HG03571 (cell line): ENCODE measurements around the gene CCDC66.
"Not testable (repeated sequence)": the region's sequence is repeated elsewhere in the genome, so short reads cannot be mapped to it uniquely, and the experiment has no call there.

Experiments
- ATAC-seq: cut with Tn5 transposase; IDR thresholded peaks from one replicate; pipeline ENCODE4 v1.9.1; 2021; ENCODE audit not compliant: unreplicated experiment

The CCDC66 gene

GRCh38 chr3:56556908-56557830, at the start of gene CCDC66:
TSS of gene CCDC66 (plus strand) at chr3:56557175. CDS start at chr3:56557243, 68 bp downstream.
- peak; percentile 100 for ATAC-seq

DNA sequence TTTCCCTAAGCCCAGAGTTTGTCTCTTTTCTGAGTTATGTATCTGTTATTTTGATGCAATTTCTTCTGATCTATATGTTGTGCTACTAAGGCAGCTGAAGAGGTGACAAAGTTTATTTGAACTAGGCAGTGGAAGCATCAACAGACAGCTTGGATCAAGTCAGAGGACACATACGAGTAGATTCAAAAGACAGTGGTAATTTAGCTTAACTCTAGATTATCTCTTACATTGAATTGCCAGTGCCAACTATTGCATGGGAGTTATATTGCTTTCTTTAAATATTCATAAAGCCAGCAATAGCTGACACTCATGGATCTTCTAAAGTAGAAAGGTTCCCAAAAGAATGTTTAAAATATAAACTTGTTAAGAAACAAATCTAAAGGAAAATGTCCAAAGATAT, 37.3 kb upstream of the CCDC66 start:
- no peak for ATAC-seq

DNA sequence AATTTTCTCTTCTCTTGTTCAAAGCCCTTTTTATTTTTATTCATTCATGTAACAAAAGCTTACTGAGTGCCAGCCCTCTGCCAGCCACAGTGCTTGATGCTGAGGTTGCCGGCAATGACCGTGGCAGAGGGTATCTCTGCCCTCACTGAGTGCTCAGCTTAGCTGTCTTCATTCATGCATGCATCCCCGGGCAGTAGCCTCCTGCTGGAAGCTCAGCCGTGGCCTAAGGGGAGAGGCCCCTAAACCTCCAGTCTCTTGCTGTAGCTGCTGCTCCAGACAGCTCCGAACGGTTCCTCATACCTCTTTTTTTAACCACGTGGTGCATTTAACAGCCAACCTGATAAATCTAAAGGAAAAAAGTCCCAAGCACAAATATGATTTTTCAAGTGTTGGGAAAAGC, 34.6 kb upstream of the CCDC66 start:
- ATAC-seq = no peak

- no peak for ATAC-seq
These were observed 31.7 kb upstream of the CCDC66 start for GRCh38 chr3:56525291-56525690.

DNA sequence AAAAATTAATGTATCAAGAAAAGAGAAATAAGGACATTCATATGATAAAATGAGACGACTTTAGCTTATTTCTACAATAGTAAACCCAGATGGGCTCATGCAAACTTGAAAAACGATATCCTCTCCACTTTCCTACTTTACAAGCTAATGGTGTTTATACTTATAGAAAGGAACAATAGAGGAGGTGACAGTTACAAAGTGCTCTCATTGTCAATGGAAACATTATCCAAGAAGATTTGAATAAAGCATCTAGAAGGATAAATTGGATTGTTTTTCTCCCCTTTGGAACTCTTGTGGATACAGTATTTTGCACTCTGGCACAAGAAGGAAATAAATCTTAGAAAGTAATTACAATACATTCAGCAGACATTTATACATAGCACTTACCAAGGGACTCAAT, 20.2 kb upstream of the CCDC66 start:
- ATAC-seq = no peak

DNA sequence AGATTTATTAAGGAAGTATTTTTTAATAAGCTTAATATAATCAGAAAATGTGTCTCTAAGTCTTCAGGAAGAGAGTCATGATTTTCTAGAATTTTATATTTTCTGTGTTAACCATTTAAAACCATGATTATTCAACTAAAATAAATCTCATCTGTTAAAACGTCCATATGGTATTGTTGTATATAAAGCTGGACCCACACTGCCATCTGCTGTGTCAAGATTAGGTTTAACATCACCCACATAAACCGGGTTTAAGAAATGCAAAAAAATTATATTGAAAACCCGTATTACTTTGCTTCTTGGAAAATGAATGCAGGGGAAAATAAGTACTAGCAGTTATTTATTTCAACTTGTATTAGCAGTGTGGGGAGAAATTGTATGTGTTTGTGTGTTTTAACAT, 9.5 kb upstream of the CCDC66 start:
- no peak for ATAC-seq

- ATAC-seq = no peak
These were observed 826 bp downstream of the CCDC66 start for GRCh38 chr3:56557831-56558170.

DNA sequence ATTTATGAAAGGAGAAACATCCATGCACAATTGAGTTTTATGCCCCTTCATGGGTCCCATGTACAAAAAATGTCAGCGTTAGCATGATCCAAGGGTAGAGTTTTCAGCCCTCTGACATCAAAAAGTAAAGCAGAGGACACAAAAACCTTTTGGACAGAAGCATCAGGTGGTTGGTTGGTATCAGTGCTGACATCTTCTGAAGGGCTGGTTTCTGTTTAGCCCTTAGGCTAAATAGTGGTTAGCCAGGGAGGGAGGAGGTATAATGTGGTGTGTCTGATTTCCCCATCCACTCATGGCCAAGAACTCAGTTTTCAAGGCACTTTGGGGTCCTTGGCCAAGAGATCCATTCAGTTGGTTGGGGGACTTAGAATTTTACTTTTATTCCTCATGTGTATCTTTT, 16.5 kb downstream of the CCDC66 start:
- no peak for ATAC-seq

- not testable (repeated sequence) for ATAC-seq
These were observed 25.0 kb downstream of the CCDC66 start for GRCh38 chr3:56581941-56582340.

DNA sequence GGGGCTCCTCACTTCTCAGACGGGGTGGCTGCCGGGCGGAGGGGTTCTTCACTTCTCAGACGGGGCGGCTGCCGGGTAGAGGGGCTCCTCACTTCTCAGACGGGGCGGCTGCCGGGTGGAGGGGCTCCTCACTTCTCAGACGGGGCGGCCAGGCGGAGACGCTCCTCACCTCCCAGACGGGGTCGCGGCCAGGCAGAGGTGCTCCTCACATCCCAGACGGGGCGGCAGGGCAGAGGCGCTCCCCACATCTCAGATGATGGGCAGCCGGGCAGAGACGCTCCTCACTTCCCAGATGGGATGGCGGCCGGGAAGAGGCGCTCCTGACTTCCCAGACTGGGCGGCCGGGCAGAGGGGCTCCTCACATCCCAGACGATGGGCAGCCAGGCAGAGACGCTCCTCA, 27.3 kb downstream of the CCDC66 start:
- ATAC-seq = not testable (repeated sequence)

GRCh38 chr3:56590814-56591213, 33.8 kb downstream of the CCDC66 start:
- no peak for ATAC-seq

GRCh38 chr3:56591262-56591661, 34.3 kb downstream of the CCDC66 start:
- no peak for ATAC-seq

- ATAC-seq = no peak
These were observed 36.6 kb downstream of the CCDC66 start for GRCh38 chr3:56593455-56594158.

DNA sequence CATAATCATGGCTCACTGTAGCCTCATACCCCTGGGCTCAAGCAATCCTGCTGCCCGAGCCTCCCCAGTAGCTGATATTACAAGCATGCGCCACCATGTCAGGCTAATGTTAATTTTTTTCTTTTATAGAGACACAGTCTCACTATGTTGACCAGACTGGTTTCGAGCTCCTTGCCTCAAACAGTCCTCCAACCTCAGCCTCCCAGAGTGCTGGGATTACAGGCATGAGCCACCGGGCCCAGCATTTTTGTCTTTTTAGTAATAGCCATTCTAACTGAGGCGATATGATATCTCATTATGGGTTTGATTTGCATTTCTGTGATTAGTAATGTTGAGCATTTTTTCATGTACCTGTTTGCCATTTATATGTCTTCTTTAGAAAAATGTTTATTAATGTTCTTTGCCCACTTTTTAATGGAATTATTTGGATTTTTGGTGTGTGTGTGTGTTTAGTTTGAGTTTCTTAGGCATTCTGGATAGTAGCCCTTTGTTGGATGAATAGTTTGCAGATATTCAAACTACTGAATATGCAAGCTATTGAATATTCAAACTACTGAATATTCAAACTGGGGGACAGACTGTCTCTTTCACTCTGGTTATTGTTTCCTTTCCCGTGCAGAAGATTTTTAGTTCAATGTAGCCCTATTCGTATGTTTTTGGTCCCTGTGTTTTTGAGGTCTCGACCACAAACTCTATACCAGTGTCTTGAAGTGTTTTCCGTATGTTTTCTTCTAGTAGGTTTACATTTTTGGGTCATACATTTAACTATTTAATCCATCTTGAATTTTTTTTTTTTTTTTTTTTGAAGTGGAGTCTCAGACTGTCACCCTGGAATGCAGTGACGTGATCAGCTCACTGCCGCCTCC, 39.2 kb downstream of the CCDC66 start:
- no peak for ATAC-seq

DNA sequence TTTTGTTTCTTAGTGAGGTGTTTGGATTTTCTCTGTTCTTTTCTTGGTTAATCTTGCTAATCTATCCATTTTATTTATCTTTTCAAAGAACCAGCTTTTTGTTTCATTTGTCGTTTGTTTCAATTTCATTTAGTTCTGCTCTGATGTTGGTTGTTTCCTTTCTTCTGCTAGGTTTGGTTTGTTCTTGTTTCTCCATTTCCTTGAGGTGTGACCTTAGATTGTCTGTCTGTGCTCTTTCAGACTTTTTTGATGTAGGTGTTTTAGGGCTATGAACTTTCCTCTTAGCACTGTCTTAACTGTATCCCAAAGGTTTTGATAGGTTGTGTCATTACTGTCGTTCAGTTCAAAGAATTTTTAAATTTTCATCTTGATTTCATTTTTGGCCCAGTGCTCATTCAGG, 51.5 kb downstream of the CCDC66 start:
- not testable (repeated sequence) for ATAC-seq

GRCh38 chr3:56610669-56611335, 53.8 kb downstream of the CCDC66 start:
- no peak for ATAC-seq

GRCh38 chr3:56611364-56611763, 54.4 kb downstream of the CCDC66 start:
- no peak for ATAC-seq

- no peak for ATAC-seq
These were observed 55.2 kb downstream of the CCDC66 start for GRCh38 chr3:56612146-56612545.

DNA sequence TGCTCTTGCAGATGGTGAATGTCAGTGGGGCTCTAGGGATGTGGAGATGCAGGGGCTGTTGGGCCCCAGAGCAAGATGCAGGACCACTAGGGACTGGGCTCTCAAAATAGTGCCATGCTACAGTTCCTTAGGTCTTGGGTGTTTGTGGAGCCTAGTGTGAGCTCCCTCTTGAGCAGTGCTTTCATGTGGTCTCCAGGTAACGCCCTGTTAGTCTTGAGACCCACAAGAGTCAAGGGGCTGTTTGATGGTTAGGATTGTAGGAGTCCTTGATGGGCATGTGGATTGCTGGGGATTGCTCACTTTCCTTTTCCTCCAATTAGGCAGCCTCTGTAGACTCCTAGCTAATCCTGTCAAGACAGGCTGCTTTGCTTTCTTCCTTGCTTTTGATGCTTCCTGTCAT, 56.0 kb downstream of the CCDC66 start:
- ATAC-seq = no peak

GRCh38 chr3:56616478-56617006, 59.6 kb downstream of the CCDC66 start:
- no peak for ATAC-seq

GRCh38 chr3:56620371-56620770, 63.4 kb downstream of the CCDC66 start:
- ATAC-seq = no peak
